Measurements from ENCODE around the gene PEX14. TPM values are rescaled to one million over a fixed set of nuclear protein-coding genes. Genes with fewer than 3 reads are reported as not detected.

The PEX14 gene
- total RNA-seq, 2 experiments from 2014 or later, result 13.3 to 14.8 TPM

DNA sequence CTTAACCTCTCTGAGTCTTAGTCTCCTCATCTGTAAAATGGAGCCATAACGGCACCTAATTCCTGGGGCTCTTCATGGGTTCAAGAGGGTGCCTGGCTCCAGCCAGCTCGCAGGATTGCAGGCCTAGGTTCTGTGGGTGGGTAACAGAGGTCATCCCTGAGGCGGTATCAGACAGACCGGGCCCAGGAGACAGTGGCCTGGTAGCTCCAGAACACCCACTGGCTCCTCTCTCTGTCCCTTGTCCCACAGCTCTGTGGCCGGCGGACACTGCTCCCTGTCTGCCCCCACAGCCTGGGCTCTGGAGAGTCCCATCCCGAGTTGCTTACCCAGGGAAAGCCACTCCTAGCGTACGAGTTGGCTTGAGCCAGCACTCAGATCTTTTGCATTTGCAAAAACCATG, 150.3 kb downstream of the PEX14 start:
- no peaks in the 10 kb centered on the region for H3K9me3 ChIP-seq (ENCODE audit: control insufficient read depth in 1 of 2, insufficient read depth in 1 of 2, low read length in 2 of 2)
- H3K4me3 Mint-ChIP-seq, result no peak overlapping the region
- no peaks in the 10 kb centered on the region for H3K4me1 ChIP-seq (ENCODE audit: insufficient read depth, low read length)
- intact Hi-C loops (cut with DNase I, micrococcal nuclease), result no loop called here
- H3K27me3 Mint-ChIP-seq, result no peaks in the 10 kb centered on the region
- no peaks in the 10 kb centered on the region for H3K27me3 ChIP-seq (ENCODE audit: control insufficient read depth in 1 of 2, insufficient read depth in 2 of 2, low read length in 2 of 2)
- peaks cover 43% of the 10 kb centered on the region for H3K36me3 Mint-ChIP-seq (ENCODE audit: low read depth)
- H3K36me3 ChIP-seq (ENCODE audit: insufficient read depth, low read length), result peaks cover 37% of the 10 kb centered on the region
- ChIA-PET CTCF (no interaction called here), POLR2A (no interaction called here)
- DNase-seq (peak in 1 of 14 experiments; percentile 11), ATAC-seq (ENCODE audit: poor library complexity) (no peak)
- no peak overlapping the region for H3K27ac ChIP-seq (ENCODE audit: low read depth in 1 of 2, low read length in 2 of 2)
- TF ChIP-seq, protein P1, sequence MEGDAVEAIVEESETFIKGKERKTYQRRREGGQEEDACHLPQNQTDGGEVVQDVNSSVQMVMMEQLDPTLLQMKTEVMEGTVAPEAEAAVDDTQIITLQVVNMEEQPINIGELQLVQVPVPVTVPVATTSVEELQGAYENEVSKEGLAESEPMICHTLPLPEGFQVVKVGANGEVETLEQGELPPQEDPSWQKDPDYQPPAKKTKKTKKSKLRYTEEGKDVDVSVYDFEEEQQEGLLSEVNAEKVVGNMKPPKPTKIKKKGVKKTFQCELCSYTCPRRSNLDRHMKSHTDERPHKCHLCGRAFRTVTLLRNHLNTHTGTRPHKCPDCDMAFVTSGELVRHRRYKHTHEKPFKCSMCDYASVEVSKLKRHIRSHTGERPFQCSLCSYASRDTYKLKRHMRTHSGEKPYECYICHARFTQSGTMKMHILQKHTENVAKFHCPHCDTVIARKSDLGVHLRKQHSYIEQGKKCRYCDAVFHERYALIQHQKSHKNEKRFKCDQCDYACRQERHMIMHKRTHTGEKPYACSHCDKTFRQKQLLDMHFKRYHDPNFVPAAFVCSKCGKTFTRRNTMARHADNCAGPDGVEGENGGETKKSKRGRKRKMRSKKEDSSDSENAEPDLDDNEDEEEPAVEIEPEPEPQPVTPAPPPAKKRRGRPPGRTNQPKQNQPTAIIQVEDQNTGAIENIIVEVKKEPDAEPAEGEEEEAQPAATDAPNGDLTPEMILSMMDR (IDR thresholded peaks at IDR 0.05), result no peak
- no peak overlapping the region for H3K4me3 ChIP-seq (ENCODE audit: low read length)
- no peaks in the 10 kb centered on the region for H3K4me1 Mint-ChIP-seq (ENCODE audit: low read depth)
- H3K9me3 Mint-ChIP-seq, result no peaks in the 10 kb centered on the region
- no peak overlapping the region for H3K27ac Mint-ChIP-seq

DNA sequence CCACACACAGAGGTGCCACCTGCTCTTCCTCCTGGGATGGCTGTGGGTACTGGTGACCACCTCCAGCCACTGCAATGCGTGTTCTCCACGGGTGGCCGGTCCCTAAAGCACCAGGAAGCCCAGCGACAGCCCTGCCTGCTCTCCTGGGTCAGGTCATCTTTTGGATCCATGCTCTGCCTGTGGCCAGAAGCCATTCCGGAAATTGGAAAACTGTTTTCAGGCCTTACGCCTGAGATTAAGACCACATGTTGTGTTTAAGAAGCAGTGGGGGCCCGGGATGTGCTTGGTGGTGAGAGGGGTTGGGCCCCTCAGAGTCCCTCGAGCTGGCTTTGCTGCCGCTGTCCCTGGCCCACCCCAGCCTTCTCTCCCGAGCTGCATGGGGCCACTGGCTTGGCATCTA, 150.8 kb downstream of the PEX14 start:
- H3K27ac ChIP-seq (ENCODE audit: low read depth in 1 of 2, low read length in 2 of 2), result no peak overlapping the region
- no peaks in the 10 kb centered on the region for H3K9me3 ChIP-seq (ENCODE audit: control insufficient read depth in 1 of 2, insufficient read depth in 1 of 2, low read length in 2 of 2)
- TF ChIP-seq, protein P1 (IDR thresholded peaks at IDR 0.05), result no peak
- no peaks in the 10 kb centered on the region for H3K4me1 ChIP-seq (ENCODE audit: insufficient read depth, low read length)
- Mint-ChIP-seq H3K36me3 (ENCODE audit: low read depth) (peaks cover 46% of the 10 kb centered on the region), H3K27me3 (no peaks in the 10 kb centered on the region), H3K4me1 (ENCODE audit: low read depth) (no peaks in the 10 kb centered on the region), H3K9me3 (no peaks in the 10 kb centered on the region), H3K4me3 (no peak overlapping the region), H3K27ac (no peak overlapping the region)
- no peaks in the 10 kb centered on the region for H3K27me3 ChIP-seq (ENCODE audit: control insufficient read depth in 1 of 2, insufficient read depth in 2 of 2, low read length in 2 of 2)
- DNase-seq (peak in 1 of 14 experiments; percentile 8), ATAC-seq (ENCODE audit: poor library complexity) (no peak)
- intact Hi-C loops (cut with DNase I, micrococcal nuclease), result no loop called here
- no peak overlapping the region for H3K4me3 ChIP-seq (ENCODE audit: low read length)
- H3K36me3 ChIP-seq (ENCODE audit: insufficient read depth, low read length), result peaks cover 38% of the 10 kb centered on the region
- ChIA-PET CTCF (no interaction called here), POLR2A (no interaction called here)

DNA sequence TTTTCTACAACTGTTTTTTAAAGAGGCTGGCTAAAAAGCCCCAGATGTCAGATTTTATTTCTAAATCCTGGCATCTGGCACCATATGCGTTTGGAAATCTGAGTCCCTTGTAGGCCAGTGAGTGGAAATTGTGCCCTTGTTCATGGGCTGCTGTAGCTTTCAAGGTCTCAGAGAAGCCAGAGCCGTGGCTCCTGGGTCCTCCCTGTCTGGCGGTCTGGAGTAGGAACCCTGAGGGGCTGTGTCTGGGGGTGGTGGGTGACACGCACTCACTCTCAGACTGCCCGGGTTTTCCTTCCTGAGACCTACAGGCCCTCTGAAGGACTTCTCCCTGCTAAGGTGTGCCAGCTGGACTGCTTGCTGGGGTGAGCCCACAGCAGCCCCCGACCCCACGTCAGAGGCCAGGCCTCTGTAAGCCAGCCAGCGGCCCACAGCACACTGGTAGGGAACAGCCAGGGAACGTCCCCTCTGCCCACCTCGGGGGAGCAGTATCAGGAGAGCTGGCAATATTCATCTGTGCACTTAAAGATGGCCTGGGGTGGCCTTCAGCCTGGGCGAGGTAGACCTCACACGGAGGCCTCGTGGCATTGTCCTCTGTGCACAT, 151.5 kb downstream of the PEX14 start:
- H3K9me3 Mint-ChIP-seq, result no peaks in the 10 kb centered on the region
- no peaks in the 10 kb centered on the region for H3K4me1 ChIP-seq (ENCODE audit: insufficient read depth, low read length)
- intact Hi-C loops (cut with DNase I, micrococcal nuclease), result no loop called here
- CTCF ChIA-PET, result no interaction called here
- no peaks in the 10 kb centered on the region for H3K27me3 Mint-ChIP-seq
- H3K36me3 Mint-ChIP-seq (ENCODE audit: low read depth), result peaks cover 50% of the 10 kb centered on the region
- H3K27ac ChIP-seq (ENCODE audit: low read depth in 1 of 2, low read length in 2 of 2), result no peak overlapping the region
- H3K4me1 Mint-ChIP-seq (ENCODE audit: low read depth), result no peaks in the 10 kb centered on the region
- H3K9me3 ChIP-seq (ENCODE audit: control insufficient read depth in 1 of 2, insufficient read depth in 1 of 2, low read length in 2 of 2), result no peaks in the 10 kb centered on the region
- TF ChIP-seq, protein P1 (IDR thresholded peaks at IDR 0.05), result no peak
- H3K36me3 ChIP-seq (ENCODE audit: insufficient read depth, low read length), result peaks cover 36% of the 10 kb centered on the region
- H3K4me3 ChIP-seq (ENCODE audit: low read length), result no peak overlapping the region
- DNase-seq, result peak in 1 of 14 experiments; percentile 12
- ATAC-seq (ENCODE audit: poor library complexity), result no peak
- H3K4me3 Mint-ChIP-seq, result no peak overlapping the region
- H3K27me3 ChIP-seq (ENCODE audit: control insufficient read depth in 1 of 2, insufficient read depth in 2 of 2, low read length in 2 of 2), result no peaks in the 10 kb centered on the region
- no peak overlapping the region for H3K27ac Mint-ChIP-seq
- POLR2A ChIA-PET, result no interaction called here
